Left colon (tissue), 2 donors: ENCODE data around the gene SVBP. TPM values are rescaled to one million over a fixed set of nuclear protein-coding genes. Genes with fewer than 3 reads are reported as not detected.

Experiments
- ATAC-seq: fragments of 200-7000 bp; cut with Tn5 transposase; one replicate; pipeline ENCODE4 v1.9.1; 2020; ENCODE audit warnings: mild to moderate bottlenecking, moderate library complexity
- DNase-seq, 2 donors: peaks; one replicate each; pipeline ENCODE4 v3.0.0-alpha.2; 2020
- intact Hi-C, 2 donors: fragments of 100-400 bp; cut with DNase I in 1 of 2; cut with micrococcal nuclease in 1 of 2; formaldehyde crosslinking; loops; one replicate each; pipeline versions ENCODE4 v1.11.2 to v1.14.0; 2022; cut with DNase I, micrococcal nuclease
- total RNA-seq, 2 donors: library from RNA; stranded (reverse); fragmentation: NEBNext Ultra II Directional; extraction: Animal tissue kit (Norgen Biotek cat#: 25700); gene quantifications; one replicate each; pipeline ENCODE4 v1.2.1, GENCODE V29; 2021
- donor health status: DM: no; HTN: no; CAD: no.
- donor health status: DM: yes; HTN: yes; CAD: no.

Gene SVBP
- total RNA-seq, 2 donors from 2014 or later: 11.7 to 18.0 TPM

DNA sequence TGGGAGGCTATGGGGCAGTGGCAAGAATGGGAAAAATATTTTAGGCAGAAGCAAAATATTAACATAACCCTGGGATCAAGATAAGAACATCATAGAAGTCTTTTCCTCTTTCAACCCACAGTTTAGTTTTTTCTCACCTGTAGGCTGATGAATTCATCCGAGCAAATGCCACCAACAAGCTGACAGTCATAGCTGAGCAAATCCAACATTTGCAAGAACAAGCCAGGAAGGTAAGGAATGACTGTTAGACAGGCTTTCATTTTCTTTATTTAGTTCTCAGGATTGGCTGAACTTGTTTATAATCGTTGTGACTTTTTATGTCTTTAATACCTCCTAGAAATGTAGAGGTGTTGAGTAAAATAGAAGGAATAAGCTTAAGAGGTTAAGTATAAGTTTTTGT lies 43.8 kb downstream of the SVBP start:
- ATAC-seq (no peak), DNase-seq (no peak)
- intact Hi-C loops: no loop called here

DNA sequence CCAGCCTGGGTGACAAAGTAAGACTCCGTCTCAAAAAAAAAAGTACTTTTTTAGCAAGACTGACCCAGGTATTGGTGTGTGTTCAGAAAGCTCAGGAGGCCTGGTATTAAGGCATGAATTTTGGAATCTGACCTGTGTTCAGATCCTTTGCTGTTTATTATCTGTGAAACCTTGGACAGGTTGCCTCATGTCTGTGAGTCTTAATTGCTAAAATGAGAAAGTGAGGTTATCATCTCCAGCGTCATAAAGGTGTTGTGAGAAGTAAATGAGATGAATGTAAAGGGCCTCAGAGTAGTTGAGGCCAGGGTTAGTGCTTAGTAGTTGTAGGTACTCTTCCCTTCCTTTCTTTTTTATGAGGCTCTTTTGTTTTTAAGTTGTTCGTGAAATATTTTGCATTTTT lies 47.4 kb downstream of the SVBP start:
- ATAC-seq: no peak
- DNase-seq: no peak
- intact Hi-C loops: no loop called here

DNA sequence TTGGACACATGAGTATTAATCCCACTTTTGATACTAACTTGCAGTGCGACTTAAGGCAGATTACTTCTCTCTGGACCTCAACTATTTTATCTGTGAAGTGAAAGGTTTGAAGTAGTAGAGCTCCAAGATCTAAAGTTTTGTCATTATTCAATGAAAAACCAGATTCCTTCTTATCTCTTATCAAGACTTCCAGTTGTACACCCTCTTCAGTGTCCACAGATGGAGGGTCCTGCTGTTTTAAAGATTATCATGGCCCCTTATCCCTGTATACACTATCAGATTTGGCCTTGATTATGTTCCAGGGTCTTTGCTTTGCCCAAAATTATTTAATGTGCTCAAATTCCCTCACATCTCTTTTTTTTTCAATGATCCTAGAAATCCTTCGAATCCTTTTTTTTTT lies 49.0 kb downstream of the SVBP start:
- no peak for DNase-seq
- ATAC-seq: no peak
- intact Hi-C loops: no loop called here

DNA sequence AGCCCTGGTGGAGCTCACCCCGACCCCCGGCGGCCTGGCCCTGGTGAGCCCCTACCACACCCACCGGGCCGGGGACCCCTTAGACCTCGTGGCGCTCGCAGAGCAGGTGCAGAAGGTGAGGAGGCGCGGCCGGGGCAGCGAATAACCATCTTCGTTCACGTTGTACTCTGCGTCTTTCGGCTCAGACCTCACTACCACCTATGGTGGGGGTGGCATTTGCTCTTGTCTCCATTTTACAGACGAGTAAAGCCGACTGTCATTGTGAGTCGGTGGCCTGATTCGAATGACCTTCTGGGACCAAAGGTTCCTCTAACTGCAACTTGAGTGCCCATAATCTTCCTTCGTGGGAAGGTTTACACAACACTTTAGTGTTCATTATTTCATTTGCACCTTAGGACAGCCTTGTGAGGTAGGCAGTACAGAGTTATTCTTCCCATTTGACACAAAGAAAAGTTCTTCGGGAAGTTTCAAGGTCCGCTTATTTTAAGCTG lies 49.6 kb downstream of the SVBP start:
- intact Hi-C loops: no loop called here
- ATAC-seq (peak; percentile 41), DNase-seq (no peak)

DNA sequence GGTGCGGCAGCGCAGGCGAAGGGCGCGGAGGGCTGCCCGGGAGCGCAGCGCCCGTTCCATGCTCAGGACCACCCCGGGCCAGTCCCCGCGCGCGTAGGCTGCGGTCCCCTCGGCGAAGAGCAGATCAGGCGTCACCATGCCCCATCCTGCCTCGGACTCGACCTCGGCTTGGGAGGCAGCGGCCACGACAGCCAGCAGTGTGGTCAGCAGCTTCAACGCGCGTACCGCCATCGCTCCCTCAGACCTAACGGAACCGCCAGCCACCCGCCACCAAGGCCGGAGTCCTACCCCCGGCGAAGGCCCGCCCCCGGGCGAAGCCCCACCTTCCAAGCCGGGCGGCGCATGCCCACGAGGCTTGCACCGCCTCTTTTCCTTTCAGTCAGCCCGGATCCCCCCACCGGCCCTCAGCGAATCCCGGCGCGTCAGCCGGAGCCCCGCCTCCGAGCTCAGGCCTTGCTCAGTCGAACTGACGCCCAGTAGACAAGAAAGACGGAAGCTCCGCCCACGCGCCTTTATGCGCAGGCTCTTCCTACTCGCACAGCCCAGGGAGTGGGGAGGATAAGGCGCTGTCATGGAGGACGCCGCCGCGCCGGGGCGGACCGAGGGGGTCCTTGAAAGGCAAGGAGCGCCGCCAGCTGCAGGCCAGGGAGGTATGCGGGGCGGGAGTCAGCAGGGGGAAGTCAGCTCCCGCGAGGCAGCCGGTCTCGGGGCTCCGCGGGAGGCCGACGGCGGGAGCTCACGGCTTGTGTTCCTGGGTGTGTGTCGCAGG lies 50.3 kb downstream of the SVBP start, which contains the start of the genes C1orf50 and P3H1:
TSS of gene C1orf50 (plus strand) at position 509 of the 769 bp plus-strand sequence. CDS start at position 572, 63 bp downstream.
TSS of gene P3H1 (minus strand) at position 288 of the 769 bp plus-strand sequence. CDS start at position 231, 57 bp downstream.
- ATAC-seq: peak; percentile 93
- DNase-seq: peak; percentile 100
- intact Hi-C loops: no loop called here

DNA sequence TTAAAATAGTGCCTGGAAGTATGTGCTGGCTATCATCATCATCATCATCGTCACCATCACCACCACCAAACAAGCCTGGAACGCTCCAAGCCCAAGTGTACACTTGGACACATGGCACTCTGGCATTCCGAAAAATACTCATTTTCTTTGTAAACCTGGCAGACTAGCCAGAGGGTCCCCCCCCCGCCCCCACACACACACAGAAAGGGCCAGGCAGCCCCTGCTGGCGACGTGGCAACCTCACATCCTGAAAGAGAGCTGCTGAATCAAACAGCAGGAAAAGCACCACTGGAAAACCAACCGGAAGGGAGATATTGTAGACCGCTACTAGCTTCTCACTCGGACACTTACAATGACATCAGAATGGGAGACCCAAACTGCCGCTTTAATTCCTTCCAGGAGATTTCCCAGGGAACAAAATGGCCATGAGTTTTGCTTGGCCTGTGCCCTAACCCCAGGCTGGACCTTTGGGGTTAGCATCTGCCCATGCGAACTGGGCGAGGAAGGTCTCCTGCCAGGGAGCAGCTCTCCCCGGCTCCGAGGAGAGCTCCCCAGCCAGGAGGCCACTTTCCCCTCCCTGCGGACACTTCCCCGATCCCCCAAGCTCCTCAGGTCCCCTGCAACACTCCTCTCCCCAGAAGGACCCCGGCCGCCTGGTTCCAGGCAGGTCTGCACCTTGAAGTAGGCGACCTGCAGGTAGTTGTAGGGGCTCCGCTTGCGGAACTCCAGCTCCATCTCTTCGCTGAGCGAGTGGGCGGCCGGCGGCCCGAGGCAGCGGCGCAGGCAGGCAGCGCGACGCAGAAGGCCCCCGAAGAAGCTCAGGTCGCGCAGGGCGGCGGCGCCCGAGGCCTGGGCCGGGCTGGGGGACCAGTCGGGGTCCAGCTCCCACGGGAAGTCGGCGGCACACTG lies 51.1 kb downstream of the SVBP start:
- DNase-seq: peak; percentile 36
- intact Hi-C loops: no loop called here
- ATAC-seq: no peak

DNA sequence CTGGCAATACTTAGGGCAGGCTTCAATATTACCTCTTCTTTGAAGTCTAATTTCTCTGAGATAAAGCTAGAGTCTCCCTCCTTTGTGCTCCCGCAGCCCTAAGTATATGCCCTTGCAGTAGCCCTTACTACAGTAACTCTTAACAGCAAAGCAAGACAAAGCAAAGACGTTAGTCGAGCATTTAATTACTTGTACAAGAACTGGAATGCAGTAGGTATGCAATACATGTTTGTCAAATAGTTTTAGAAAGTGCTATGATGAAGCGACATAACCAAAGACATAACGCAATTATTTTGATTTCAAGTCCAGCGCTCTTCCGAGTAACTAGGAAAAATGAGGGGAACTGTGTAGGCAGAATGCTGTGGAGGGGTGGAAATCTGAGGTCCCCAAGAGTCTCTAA lies 51.9 kb downstream of the SVBP start:
- no peak for DNase-seq
- no peak for ATAC-seq
- intact Hi-C loops: no loop called here

DNA sequence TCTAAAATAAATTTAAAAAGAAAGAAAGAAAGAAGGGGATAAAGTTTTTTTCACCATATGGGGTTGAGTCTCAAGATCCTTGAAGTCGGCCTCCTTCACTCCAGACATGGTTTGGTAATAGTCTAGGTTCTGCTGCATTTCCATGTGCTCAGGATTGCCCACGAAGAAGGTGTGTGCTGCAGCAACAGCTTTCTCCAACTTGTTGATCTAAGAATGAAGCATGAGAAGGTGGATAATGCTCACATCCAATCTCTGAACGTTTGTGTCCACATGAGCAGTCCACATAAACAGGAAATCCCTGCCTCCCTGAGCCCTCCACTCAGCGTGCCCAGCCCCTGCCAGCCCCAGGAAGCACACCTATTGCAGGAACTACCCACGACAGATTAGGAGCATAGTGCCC lies 54.9 kb downstream of the SVBP start:
- intact Hi-C loops: no loop called here
- no peak for ATAC-seq
- DNase-seq: no peak

DNA sequence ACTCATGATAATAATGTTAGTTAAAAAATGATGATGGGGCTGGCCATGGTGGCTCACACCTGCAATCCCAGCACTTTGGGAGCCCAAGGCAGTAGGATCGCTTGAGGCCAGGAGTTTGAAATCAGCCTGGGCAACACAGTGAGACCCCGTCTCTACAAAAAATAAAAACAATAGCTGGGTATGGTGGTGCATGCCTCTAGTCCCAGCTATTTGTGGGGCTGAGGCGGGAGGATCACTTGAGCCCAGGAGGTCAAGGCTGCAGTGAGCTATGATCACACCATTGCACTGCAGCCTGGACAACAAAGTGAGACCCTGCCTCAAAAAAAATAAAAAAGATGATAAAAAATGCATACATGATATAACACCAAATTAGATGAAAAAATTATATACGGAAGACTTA lies 55.6 kb downstream of the SVBP start:
- intact Hi-C loops: no loop called here
- no peak for DNase-seq
- ATAC-seq: no peak

DNA sequence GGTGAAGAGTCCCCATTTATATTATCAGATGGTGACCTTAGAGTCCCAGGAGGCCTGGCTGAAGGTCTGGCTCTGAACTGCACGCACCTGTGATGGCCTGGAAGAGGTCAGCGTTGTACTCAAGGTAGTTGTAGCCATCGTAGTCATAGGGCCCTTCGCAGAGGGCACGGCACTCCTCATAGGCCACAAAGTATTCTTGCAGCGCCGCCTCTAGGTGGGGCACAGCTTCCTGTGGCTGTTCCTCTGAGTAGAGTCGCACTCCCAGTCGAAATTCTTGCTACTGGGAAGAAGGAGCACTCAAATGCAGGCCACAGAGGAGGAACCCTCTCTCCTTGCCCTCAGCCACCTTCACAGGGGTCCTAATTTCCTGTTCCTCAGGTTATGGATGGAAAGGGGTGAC lies 58.1 kb downstream of the SVBP start:
- no peak for DNase-seq
- no peak for ATAC-seq

DNA sequence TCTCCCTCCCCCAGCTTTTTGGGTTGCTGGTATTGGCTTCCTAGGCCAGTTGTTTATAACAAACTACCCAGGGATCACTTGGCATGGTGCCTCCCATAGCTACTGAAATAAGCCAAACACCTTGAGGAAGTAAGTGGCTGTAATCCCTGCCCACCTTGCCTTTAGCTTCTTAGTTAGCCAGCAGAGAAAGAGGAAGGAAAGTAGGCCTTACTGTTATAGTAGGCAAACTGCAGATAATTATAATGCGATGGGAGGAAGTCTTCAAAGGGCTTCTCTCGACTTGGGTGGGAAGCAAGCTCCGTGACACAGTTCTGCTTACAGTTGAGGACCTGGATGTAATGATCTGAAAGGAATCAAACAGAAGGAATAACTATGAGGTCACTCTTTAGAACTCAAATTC lies 58.6 kb downstream of the SVBP start:
- intact Hi-C loops: loop anchor here in 1 of 2 donors (10.0 kb wide), 1 partner anchor 174 kb away; no protein-coding TSS in a partner anchor
- ATAC-seq (peak; percentile 50), DNase-seq (no peak)

More for the DNA sequence above, 58.1 kb downstream of the SVBP start:
- intact Hi-C loops: loop anchor here in 1 of 2 donors (10.0 kb wide), 1 partner anchor 174 kb away; no protein-coding TSS in a partner anchor

DNA sequence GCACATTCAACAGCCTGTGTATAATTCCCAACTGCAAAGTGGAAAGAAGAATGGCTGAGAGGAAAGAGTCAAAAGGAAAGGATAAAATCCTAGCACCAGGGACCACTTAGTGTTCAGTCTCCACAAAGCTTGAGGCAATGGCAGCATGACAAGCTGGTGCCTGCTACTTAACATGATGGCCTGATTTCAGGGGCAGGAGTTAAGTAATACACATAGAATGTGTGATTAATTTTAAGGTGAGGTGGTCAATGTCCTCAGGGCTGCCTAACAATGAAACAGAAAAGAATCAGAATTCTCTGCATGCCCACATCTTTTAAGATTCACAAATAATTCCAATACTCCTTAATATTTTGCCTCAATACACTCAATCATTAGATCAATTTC lies 59.3 kb downstream of the SVBP start:
- intact Hi-C loops: loop anchor here in 1 of 2 donors (10.0 kb wide), 1 partner anchor 173 kb away; no protein-coding TSS in a partner anchor
- no peak for DNase-seq
- ATAC-seq: no peak

Other genes with a start within 250 kb of the SVBP start
- 10 to 100 TPM; 19.1 to 28.3 TPM for gene PPIH, start 159.0 kb downstream of the SVBP start, total RNA-seq
- 100 to 1,000 TPM; 419 to 437 TPM for gene YBX1, start 135.0 kb downstream of the SVBP start, total RNA-seq
- not detected for gene CLDN19, start 77.2 kb downstream of the SVBP start, total RNA-seq
- gene P3H1, start 50.4 kb downstream of the SVBP start, total RNA-seq: 10 to 100 TPM in 1 of 2 donors, 1 to 10 TPM in 1; 7.0 to 10.6 TPM
- 1 to 10 TPM; 5.6 to 8.7 TPM for gene C1orf50, start 50.1 kb downstream of the SVBP start, total RNA-seq
- 1 to 10 TPM in 1 of 2 donors, under 1 TPM in 1; 0.20 to 1.6 TPM for gene TMEM269, start 32.4 kb downstream of the SVBP start, total RNA-seq
- gene ERMAP, start 275 bp downstream of the SVBP start, total RNA-seq: 10 to 100 TPM; 12.5 to 15.6 TPM
- gene ZNF691, start 29.2 kb upstream of the SVBP start, total RNA-seq: 1 to 10 TPM; 4.3 to 5.0 TPM
- gene SLC2A1, start 141.5 kb upstream of the SVBP start, total RNA-seq: 10 to 100 TPM; 59.0 to 82.7 TPM